Colonic mucosa (tissue), 4 donors: ENCODE results near the gene GFM2. TPM values are rescaled to one million over a fixed set of nuclear protein-coding genes. Genes with fewer than 3 reads are reported as not detected.
"Not testable (repeated sequence)": the region's sequence is repeated elsewhere in the genome, so short reads cannot be mapped to it uniquely, and the experiment has no call there.

Experiments
- DNase-seq: peaks from one replicate; pipeline ENCODE4 v3.0.0-alpha.2; 2020
- H3K27ac ChIP-seq: fragments of 200-600 bp; one replicate; pipeline ENCODE4 v1.8.0; 2021
- H3K27me3 ChIP-seq: fragments of 200-600 bp; one replicate; pipeline ENCODE4 v1.8.0; 2021
- H3K36me3 ChIP-seq: fragments of 200-600 bp; one replicate; pipeline ENCODE4 v1.8.0; 2021
- H3K4me1 ChIP-seq: fragments of 200-600 bp; one replicate; pipeline ENCODE4 v1.8.0; 2021; ENCODE audit warnings: mild to moderate bottlenecking
- H3K4me3 ChIP-seq: fragments of 200-600 bp; one replicate; pipeline ENCODE4 v1.8.0; 2021
- H3K9ac ChIP-seq, 2 donors: one replicate each; pipeline ENCODE4 v1.7.0; 2013; ENCODE audit warnings: control low read depth in 2 of 2, low read depth in 2 of 2, low read length in 2 of 2
- H3K9me3 ChIP-seq: fragments of 200-600 bp; one replicate; pipeline ENCODE4 v1.8.0; 2021
- intact Hi-C: fragments of 100-400 bp; cut with DNase I; formaldehyde crosslinking; loops from one replicate; pipeline ENCODE4 v1.14.1; 2022
- total RNA-seq, 2 donors: library from RNA; stranded (reverse); fragmentation: NEBNext Ultra II Directional in 1 of 2; extraction: Animal tissue kit (Norgen Biotek cat#: 25700) in 1 of 2; gene quantifications; one replicate each; pipeline ENCODE4 v1.2.1, GENCODE V29; 2021
- TF ChIP-seq, protein P1 (sequence below): fragments of 200-600 bp; IDR thresholded peaks from one replicate; pipeline ENCODE4 v1.8.0; 2022; ENCODE audit warnings: antibody characterized with exemption, mild to moderate bottlenecking
- donor health status: healthy.
- donor health status: DM: no; HTN: no; CAD: no.
- donor health status: DM: no; HTN: no; CAD: no.

GFM2 gene
- total RNA-seq, 2 donors from 2014 or later, result 24.1 to 31.4 TPM

DNA sequence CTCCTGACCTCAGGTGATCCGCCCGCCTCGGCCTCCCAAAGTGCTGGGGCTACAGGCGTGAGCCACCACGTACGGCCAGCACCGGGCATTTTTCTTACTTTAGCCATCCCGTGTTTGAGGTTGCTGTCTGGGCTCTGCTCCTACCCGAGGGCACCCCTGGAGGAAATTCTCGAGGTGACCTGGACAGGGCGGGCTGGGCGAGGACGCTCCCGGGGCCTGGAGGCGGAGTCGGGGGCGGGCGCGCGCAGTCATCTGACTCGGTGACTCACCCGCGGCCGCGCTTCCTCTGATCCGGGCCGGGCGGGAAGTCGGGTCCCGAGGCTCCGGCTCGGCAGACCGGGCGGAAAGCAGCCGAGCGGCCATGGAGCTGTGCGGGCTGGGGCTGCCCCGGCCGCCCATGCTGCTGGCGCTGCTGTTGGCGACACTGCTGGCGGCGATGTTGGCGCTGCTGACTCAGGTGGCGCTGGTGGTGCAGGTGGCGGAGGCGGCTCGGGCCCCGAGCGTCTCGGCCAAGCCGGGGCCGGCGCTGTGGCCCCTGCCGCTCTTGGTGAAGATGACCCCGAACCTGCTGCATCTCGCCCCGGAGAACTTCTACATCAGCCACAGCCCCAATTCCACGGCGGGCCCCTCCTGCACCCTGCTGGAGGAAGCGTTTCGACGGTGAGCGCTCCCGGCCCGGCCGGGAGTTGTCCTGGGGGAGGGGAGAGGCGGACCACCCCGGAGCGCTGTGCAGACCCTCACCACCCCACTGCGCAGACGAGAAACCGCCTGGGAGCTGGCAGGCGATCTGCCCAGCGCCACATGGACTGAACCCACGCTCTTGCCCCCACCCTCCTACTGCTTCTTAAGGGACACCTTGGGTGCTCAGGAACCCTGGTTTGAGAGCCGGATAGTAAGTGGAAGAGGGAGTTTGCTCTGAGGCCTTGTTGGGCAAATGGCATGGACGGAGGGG is 81.7 kb downstream of the GFM2 start, which contains the start of gene HEXB:
Gene HEXB (plus strand): TSS at position 334 of the 952 bp plus-strand sequence. CDS start 28 bp downstream, at position 362.
- peak; percentile 94 for DNase-seq
- Histone ChIP-seq H3K4me3 (peak within 1 kb of the TSS; percentile 95), H3K27me3 (no peaks in the 10 kb centered on the region), H3K27ac (peak within 1 kb of the TSS; percentile 89), H3K36me3 (no peaks in the 10 kb centered on the region), H3K9ac (peak within 1 kb of the TSS; percentile 83 to 96), H3K9me3 (no peaks in the 10 kb centered on the region), H3K4me1 (peaks cover 11% of the 10 kb centered on the region)
- TF ChIP-seq, protein P1, sequence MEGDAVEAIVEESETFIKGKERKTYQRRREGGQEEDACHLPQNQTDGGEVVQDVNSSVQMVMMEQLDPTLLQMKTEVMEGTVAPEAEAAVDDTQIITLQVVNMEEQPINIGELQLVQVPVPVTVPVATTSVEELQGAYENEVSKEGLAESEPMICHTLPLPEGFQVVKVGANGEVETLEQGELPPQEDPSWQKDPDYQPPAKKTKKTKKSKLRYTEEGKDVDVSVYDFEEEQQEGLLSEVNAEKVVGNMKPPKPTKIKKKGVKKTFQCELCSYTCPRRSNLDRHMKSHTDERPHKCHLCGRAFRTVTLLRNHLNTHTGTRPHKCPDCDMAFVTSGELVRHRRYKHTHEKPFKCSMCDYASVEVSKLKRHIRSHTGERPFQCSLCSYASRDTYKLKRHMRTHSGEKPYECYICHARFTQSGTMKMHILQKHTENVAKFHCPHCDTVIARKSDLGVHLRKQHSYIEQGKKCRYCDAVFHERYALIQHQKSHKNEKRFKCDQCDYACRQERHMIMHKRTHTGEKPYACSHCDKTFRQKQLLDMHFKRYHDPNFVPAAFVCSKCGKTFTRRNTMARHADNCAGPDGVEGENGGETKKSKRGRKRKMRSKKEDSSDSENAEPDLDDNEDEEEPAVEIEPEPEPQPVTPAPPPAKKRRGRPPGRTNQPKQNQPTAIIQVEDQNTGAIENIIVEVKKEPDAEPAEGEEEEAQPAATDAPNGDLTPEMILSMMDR, result no peak
- intact Hi-C loops, result no loop called here

DNA sequence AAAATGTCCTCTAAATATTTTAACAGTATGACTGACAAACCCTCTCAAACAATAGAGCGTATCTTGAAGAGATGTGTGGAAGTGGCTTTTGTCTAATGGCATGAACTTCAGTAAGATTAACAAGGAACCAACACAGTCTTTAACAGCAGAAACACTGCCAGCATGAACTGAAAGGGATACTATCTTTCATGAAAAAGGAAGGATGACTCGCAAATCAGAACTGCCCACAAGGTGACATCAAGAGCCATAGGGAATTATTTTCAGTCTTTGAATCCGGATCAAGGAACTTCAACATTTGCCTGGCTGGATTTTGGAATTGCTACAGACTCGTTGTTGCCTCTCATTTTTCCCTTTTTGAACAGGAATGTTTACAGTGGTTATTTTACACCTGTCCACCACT is 87.0 kb downstream of the GFM2 start:
- TF ChIP-seq, protein P1, result no peak
- intact Hi-C loops, result no loop called here

DNA sequence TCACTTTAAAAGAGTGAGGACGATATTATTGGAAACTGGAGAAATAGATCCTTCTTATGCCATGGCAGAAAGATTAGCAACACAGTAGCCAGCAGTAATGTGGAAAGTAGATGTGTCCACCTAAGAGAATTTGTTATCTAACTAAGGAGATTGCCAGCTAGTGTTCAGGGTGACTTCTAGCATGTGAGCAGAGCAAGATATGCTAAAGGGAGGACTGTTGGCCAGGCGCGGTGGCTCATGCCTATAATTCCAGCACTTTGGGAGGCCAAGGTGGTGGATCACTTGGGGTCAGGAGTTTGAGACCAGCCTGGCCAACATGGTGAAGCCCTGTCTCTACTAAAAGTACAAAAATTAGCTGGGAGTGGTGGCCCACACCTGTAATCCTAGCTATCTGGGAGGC is 87.6 kb downstream of the GFM2 start:
- DNase-seq, intact Hi-C loops, H3K4me3 ChIP-seq: not testable (repeated sequence)

More for the DNA sequence above, 87.0 kb downstream of the GFM2 start:
- Histone ChIP-seq H3K9me3 (no peaks in the 10 kb centered on the region), H3K27me3 (no peaks in the 10 kb centered on the region), H3K27ac (no peak overlapping the region), H3K9ac (no peak overlapping the region), H3K36me3 (no peaks in the 10 kb centered on the region), H3K4me3 (no peak overlapping the region), H3K4me1 (no peaks in the 10 kb centered on the region)
- no peak for DNase-seq

DNA sequence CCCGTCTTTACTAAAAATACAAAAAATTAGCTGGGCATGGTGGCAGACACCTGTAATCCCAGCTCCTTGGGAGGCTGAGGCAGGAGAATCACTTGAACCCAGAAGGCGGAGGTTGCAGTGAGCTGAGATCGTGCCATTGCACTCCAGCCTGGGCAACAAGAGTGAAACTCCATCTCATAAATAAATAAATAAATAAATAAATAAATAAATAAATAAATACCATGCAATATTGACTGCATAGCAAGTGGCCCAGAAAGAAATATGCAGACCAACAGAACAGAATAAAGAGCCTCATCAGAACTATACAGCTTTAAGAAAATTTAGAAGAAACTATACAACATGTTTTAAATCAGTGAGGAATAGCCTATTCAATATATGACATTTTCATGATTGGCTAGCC is 88.8 kb downstream of the GFM2 start:
- H3K27me3 ChIP-seq, H3K9ac ChIP-seq, H3K9me3 ChIP-seq, intact Hi-C loops, DNase-seq, H3K27ac ChIP-seq, H3K36me3 ChIP-seq, H3K4me1 ChIP-seq, H3K4me3 ChIP-seq: not testable (repeated sequence)

More for the DNA sequence above, 87.6 kb downstream of the GFM2 start:
- H3K4me1 ChIP-seq, H3K9me3 ChIP-seq, H3K36me3 ChIP-seq, H3K27me3 ChIP-seq, H3K9ac ChIP-seq, H3K27ac ChIP-seq: not testable (repeated sequence)

DNA sequence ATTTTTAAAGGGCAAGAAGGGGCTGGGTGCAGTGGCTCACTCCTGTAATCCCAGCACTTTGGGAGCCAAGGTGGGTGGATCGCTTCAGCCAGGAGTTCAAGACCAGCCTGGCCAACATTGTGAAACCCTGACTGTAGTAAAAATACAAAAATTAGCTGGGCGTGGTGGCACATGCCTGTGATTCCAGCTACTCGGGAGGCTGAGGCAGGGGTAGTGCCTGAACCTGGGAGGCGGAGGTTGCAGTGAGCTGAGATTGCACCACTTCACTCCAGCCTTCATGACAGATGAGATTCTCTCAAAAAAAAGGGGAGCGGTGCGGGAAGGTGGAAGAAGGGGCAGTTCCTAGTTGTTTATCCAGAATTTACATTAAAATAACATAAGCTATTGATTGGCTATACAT is 90.5 kb downstream of the GFM2 start:
- H3K27me3 ChIP-seq, H3K9ac ChIP-seq, H3K4me1 ChIP-seq, H3K27ac ChIP-seq, H3K4me3 ChIP-seq, DNase-seq, H3K9me3 ChIP-seq, H3K36me3 ChIP-seq, intact Hi-C loops: not testable (repeated sequence)

DNA sequence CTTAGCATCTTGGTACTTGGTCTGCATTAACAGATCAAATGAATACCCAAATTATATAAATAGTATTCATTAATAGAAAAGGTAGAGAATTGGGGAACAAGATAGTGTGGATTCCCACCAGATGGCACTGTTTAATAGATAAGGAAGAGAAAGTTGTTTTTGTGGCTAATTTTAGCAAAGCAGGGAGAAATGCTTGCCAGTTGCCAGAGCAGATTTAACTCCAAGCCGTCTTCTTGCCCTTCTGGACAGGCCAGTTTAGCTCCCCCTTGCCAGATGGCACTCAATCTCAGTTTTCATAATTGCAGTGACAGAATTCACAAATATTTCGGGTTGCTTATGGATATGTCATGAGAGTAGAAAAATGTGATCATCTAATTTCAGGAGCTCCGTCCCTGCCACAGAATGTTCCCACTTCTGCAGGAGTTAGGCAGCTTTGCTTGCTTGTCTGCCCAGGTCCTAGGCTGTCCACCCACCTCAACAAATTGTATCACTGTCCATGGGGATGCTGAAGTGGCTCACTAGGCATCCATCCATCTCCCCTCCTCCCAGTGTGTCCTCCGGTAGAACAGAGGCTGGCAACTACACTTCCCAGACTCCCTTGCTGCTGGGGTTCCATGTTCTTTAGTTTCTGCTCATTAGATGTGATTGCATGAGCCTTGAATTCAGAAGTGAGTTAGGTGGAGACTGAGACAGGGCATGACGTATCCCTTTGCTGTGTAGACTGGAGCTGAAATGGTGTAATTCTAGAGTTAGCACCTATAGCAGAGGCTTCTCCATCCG is 93.7 kb downstream of the GFM2 start:
- Histone ChIP-seq H3K4me1 (no peaks in the 10 kb centered on the region), H3K27me3 (no peaks in the 10 kb centered on the region), H3K27ac (no peak overlapping the region), H3K9ac (no peak overlapping the region), H3K4me3 (no peak overlapping the region), H3K9me3 (no peaks in the 10 kb centered on the region), H3K36me3 (no peaks in the 10 kb centered on the region)
- TF ChIP-seq, protein P1, result no peak
- intact Hi-C loops, result loop anchor here (5.0 kb wide), 1 partner anchor 244 kb away; no protein-coding TSS in a partner anchor
- DNase-seq, result no peak
